HepG2 (cell line): Measurements from ENCODE around the gene MRPL27.

Experiments used
- CBX1 ChIP-seq: IDR thresholded peaks from one replicate; pipeline ENCODE4 v1.6.1; 2016; ENCODE audit warnings: antibody characterized with exemption, low read depth
- CTCF ChIP-seq: sonication (generic); formaldehyde crosslinking; IDR thresholded peaks from 2 replicates; pipeline ENCODE4 v1.5.0; 2020; ENCODE audit warnings: mild to moderate bottlenecking, missing genetic modification reagents, moderate library complexity
- EZH2 ChIP-seq: conservative IDR thresholded peaks from 2 replicates; pipeline ENCODE4 v1.6.1; 2012; ENCODE audit warnings: mild to moderate bottlenecking, low read depth, low read length, moderate library complexity
- KLF9 ChIP-seq: IDR thresholded peaks from 2 replicates; pipeline ENCODE4 v1.6.1; 2016; ENCODE audit warnings: low read depth
- PHF21A ChIP-seq: sonication (generic); formaldehyde crosslinking; IDR thresholded peaks from 2 replicates; pipeline ENCODE4 v1.5.0; 2020; ENCODE audit warnings: mild to moderate bottlenecking, missing genetic modification reagents
- SKIL ChIP-seq: sonication (generic); formaldehyde crosslinking; IDR thresholded peaks from 2 replicates; pipeline ENCODE4 v1.8.0; 2022; ENCODE audit warnings: missing genetic modification reagents, mild to moderate bottlenecking, moderate library complexity, borderline replicate concordance
- XRCC5 ChIP-seq: fragments of 200-400 bp; formaldehyde crosslinking; optimal IDR thresholded peaks from 2 replicates; pipeline ENCODE3; 2017; ENCODE audit warnings: mild to moderate bottlenecking, low read length
- YEATS4 ChIP-seq: sonication (generic); formaldehyde crosslinking; IDR thresholded peaks from 2 replicates; pipeline ENCODE4 v1.4.0; 2020; ENCODE audit warnings: missing genetic modification reagents, borderline replicate concordance
- ZNF503 ChIP-seq: sonication (generic); formaldehyde crosslinking; IDR thresholded peaks from 2 replicates; pipeline ENCODE4 v1.4.0; 2020; ENCODE audit warnings: missing genetic modification reagents
- ZNF646 ChIP-seq: sonication (generic); formaldehyde crosslinking; IDR thresholded peaks from 2 replicates; pipeline ENCODE4 v1.9.0; 2021; ENCODE audit warnings: mild to moderate bottlenecking, missing genetic modification reagents
- ZNF674 ChIP-seq: sonication (generic); formaldehyde crosslinking; IDR thresholded peaks from 2 replicates; pipeline ENCODE4 v1.5.0; 2020; ENCODE audit warnings: low read depth, mild to moderate bottlenecking, missing genetic modification reagents
- ZNF878 ChIP-seq: sonication (generic); formaldehyde crosslinking; IDR thresholded peaks from 2 replicates; pipeline ENCODE4 v1.8.1; 2023; ENCODE audit warnings: mild to moderate bottlenecking, missing genetic modification reagents, moderate library complexity

- no peak for TF ChIP-seq ZNF878 (CRISPR knock-in tag)
- no peak for TF ChIP-seq YEATS4 (CRISPR knock-in tag)
- TF ChIP-seq ZNF674 (CRISPR knock-in tag) = no peak
- no peak for TF ChIP-seq PHF21A (CRISPR knock-in tag)
- no peak for TF ChIP-seq KLF9
- TF ChIP-seq CTCF = no peak
- TF ChIP-seq EZH2 = no peak
- TF ChIP-seq SKIL = no peak
- TF ChIP-seq ZNF646 = no peak
- TF ChIP-seq XRCC5 = no peak
- TF ChIP-seq ZNF503 (CRISPR knock-in tag) = no peak
- no peak for TF ChIP-seq CBX1
Measured at GRCh38 chr17:50318501-50319285, 54.3 kb downstream of the MRPL27 start.
